G401 (cell line): ENCODE data around the gene ZNF552. TPM values are rescaled to one million over a fixed set of nuclear protein-coding genes. Genes with fewer than 3 reads are reported as not detected.

Source experiments
- DNase-seq: peaks from one replicate; pipeline ENCODE4 v3.0.0-alpha.2; 2015; ENCODE audit warnings: low spot score
- in situ Hi-C: cut with HindIII; loops from 2 replicates; pipeline ENCODE4 v1.10.0; 2016; ENCODE audit warnings: low sequenced_read_pairs, mixed read lengths
- total RNA-seq: library from RNA; depleted of rRNA; stranded (reverse); fragments of >200 nt; shearing (Covaris generic); gene quantifications from 2 replicates; pipeline ENCODE4 v1.2.3, GENCODE V29; 2014; rRNA removed

ZNF552 gene
- total RNA-seq, 1 experiment from 2014 or later: 7.8 TPM

GRCh38 chr19:57786906-57787305 is 27.8 kb downstream of the ZNF552 start:
- in situ Hi-C loops: no loop called here
- no peak for DNase-seq

- in situ Hi-C loops: no loop called here
- no peak for DNase-seq
Observed at GRCh38 chr19:57786286-57786685, 28.4 kb downstream of the ZNF552 start.

GRCh38 chr19:57779220-57779845 is 35.4 kb downstream of the ZNF552 start:
- no peak for DNase-seq
- in situ Hi-C loops: no loop called here

GRCh38 chr19:57778336-57778735 is 36.4 kb downstream of the ZNF552 start:
- DNase-seq: no peak
- in situ Hi-C loops: no loop called here

GRCh38 chr19:57776764-57777296 is 37.9 kb downstream of the ZNF552 start:
- DNase-seq: no peak
- in situ Hi-C loops: no loop called here

GRCh38 chr19:57773488-57773887 is 41.2 kb downstream of the ZNF552 start:
- in situ Hi-C loops: no loop called here
- DNase-seq: no peak

GRCh38 chr19:57771417-57771816 is 43.3 kb downstream of the ZNF552 start:
- in situ Hi-C loops: no loop called here
- DNase-seq: no peak

- in situ Hi-C loops: no loop called here
- peak; percentile 97 for DNase-seq
Observed at GRCh38 chr19:57769345-57770131, 45.2 kb downstream of the ZNF552 start, which contains the start of gene ZNF586. TSS of gene ZNF586 (plus strand) at chr19:57769676. CDS start at chr19:57769843, 167 bp downstream.

- no peak for DNase-seq
- in situ Hi-C loops: no loop called here
Observed at GRCh38 chr19:57759096-57759495, 55.6 kb downstream of the ZNF552 start.

- in situ Hi-C loops: no loop called here
Observed at GRCh38 chr19:57757941-57758340, 56.8 kb downstream of the ZNF552 start.

More at GRCh38 chr19:57757941-57758340, 56.8 kb downstream of the ZNF552 start:
- DNase-seq: no peak

Other genes starting within 250 kb of the ZNF552 start
- gene ZNF416, start 236.0 kb downstream of the ZNF552 start, total RNA-seq: 9.0 and 9.4 TPM in 2 replicates
- not detected in 2 replicates for gene ZIK1, start 230.8 kb downstream of the ZNF552 start, total RNA-seq
- 6.5 and 8.3 TPM in 2 replicates for gene ZNF530, start 215.0 kb downstream of the ZNF552 start, total RNA-seq
- gene ZNF134, start 200.7 kb downstream of the ZNF552 start, total RNA-seq: 6.2 and 19.6 TPM in 2 replicates
- 10.8 and 16.9 TPM in 2 replicates for gene ZNF211, start 181.7 kb downstream of the ZNF552 start, total RNA-seq
- 0.55 and 1.3 TPM in 2 replicates for gene ZSCAN4, start 146.0 kb downstream of the ZNF552 start, total RNA-seq
- 11.7 and 15.8 TPM in 2 replicates for gene ZNF551, start 132.9 kb downstream of the ZNF552 start, total RNA-seq
- not detected in 2 replicates for gene ZNF154, start 105.7 kb downstream of the ZNF552 start, total RNA-seq
- gene ZNF671, start 87.3 kb downstream of the ZNF552 start, total RNA-seq: not detected in 2 replicates
- gene ZNF776, start 68.1 kb downstream of the ZNF552 start, total RNA-seq: 10.8 and 11.0 TPM in 2 replicates
- 11.3 and 20.8 TPM in 2 replicates for gene ZNF586, start 45.2 kb downstream of the ZNF552 start, total RNA-seq
- gene ZNF587B, start 15.4 kb upstream of the ZNF552 start, total RNA-seq: 6.0 and 12.8 TPM in 2 replicates
- 7.4 and 9.6 TPM in 2 replicates for gene ZNF587, start 34.9 kb upstream of the ZNF552 start, total RNA-seq
- gene ZNF814, start 74.1 kb upstream of the ZNF552 start, total RNA-seq: 1.1 and 2.0 TPM in 2 replicates
- gene ZNF417, start 101.7 kb upstream of the ZNF552 start, total RNA-seq: 6.0 and 9.7 TPM in 2 replicates
- gene ZNF418, start 120.5 kb upstream of the ZNF552 start, total RNA-seq: 0.27 and 0.49 TPM in 2 replicates
- gene ZNF256, start 132.8 kb upstream of the ZNF552 start, total RNA-seq: 3.6 and 10.2 TPM in 2 replicates
- gene C19orf18, start 159.6 kb upstream of the ZNF552 start, total RNA-seq: 0.31 TPM in 1 of 2 replicates, not detected in the other
- gene ZNF606, start 187.9 kb upstream of the ZNF552 start, total RNA-seq: 28.9 and 30.2 TPM in 2 replicates
- not detected in 2 replicates for gene ZSCAN1, start 219.1 kb upstream of the ZNF552 start, total RNA-seq
- 0.06 TPM in 1 of 2 replicates, not detected in the other for gene ZNF135, start 244.4 kb upstream of the ZNF552 start, total RNA-seq